H9 (cell line): Measurements from ENCODE around the gene USP13. TPM values are rescaled to one million over a fixed set of nuclear protein-coding genes. Genes with fewer than 3 reads are reported as not detected.

ENCODE experiments used
- DNase-seq: peaks from one replicate; pipeline ENCODE4 v3.0.0-alpha.2; 2017
- H2AFZ ChIP-seq: one replicate; pipeline ENCODE4 v1.6.1; 2013; ENCODE audit warnings: mild to moderate bottlenecking, low read length, control low read depth, moderate library complexity
- H2AK5ac ChIP-seq: 2 replicates; pipeline ENCODE4 v1.6.1; 2013; ENCODE audit warnings: low read length, control low read depth, mixed read lengths; ENCODE audit not compliant: insufficient read length
- H2BK120ac ChIP-seq: one replicate; pipeline ENCODE4 v1.6.1; 2013; ENCODE audit warnings: low read depth, mild to moderate bottlenecking, low read length, control low read depth, inconsistent platforms; ENCODE audit not compliant: poor library complexity, severe bottlenecking
- H2BK12ac ChIP-seq: 2 replicates; pipeline ENCODE4 v1.6.1; 2013; ENCODE audit warnings: low read length, control low read depth, mixed read lengths, low read depth; ENCODE audit not compliant: insufficient read length
- H2BK15ac ChIP-seq: 2 replicates; pipeline ENCODE4 v1.6.1; 2013; ENCODE audit warnings: low read depth, low read length, control low read depth
- H2BK20ac ChIP-seq: one replicate; pipeline ENCODE4 v1.6.1; 2013; ENCODE audit warnings: low read depth, mild to moderate bottlenecking, low read length, control low read depth, inconsistent platforms; ENCODE audit not compliant: poor library complexity, severe bottlenecking
- H2BK5ac ChIP-seq: 2 replicates; pipeline ENCODE4 v1.6.1; 2013; ENCODE audit warnings: low read length, control low read depth, mixed read lengths; ENCODE audit not compliant: insufficient read length
- H3K14ac ChIP-seq: 2 replicates; pipeline ENCODE4 v1.6.1; 2013; ENCODE audit warnings: low read length, control low read depth; ENCODE audit not compliant: insufficient read depth
- H3K18ac ChIP-seq: 2 replicates; pipeline ENCODE4 v1.6.1; 2013; ENCODE audit warnings: low read depth, mild to moderate bottlenecking, mixed read lengths, low read length, control low read depth; ENCODE audit not compliant: insufficient read length
- H3K23ac ChIP-seq: 2 replicates; pipeline ENCODE4 v1.6.1; 2013; ENCODE audit warnings: low read length, control low read depth, mixed read lengths, low read depth; ENCODE audit not compliant: insufficient read length
- H3K23me2 ChIP-seq: 2 replicates; pipeline ENCODE4 v1.6.1; 2013; ENCODE audit warnings: low read depth, mild to moderate bottlenecking, mixed read lengths, low read length, control low read depth; ENCODE audit not compliant: insufficient read length, poor library complexity, severe bottlenecking
- H3K27ac ChIP-seq: 2 replicates; pipeline ENCODE4 v1.5.1; 2013; ENCODE audit warnings: low read length, control low read depth, mixed read lengths, low read depth; ENCODE audit not compliant: insufficient read length
- H3K27me3 ChIP-seq: 2 replicates; pipeline ENCODE4 v1.6.1; 2013; ENCODE audit warnings: low read length, control low read depth, inconsistent platforms; ENCODE audit not compliant: insufficient read depth
- H3K4ac ChIP-seq: 2 replicates; pipeline ENCODE4 v1.6.1; 2013; ENCODE audit warnings: low read depth, mild to moderate bottlenecking, control low read depth, inconsistent platforms, low read length, moderate library complexity
- H3K4me1 ChIP-seq: 2 replicates; pipeline ENCODE4 v1.6.1; 2013; ENCODE audit warnings: low read length, control low read depth, inconsistent platforms; ENCODE audit not compliant: insufficient read depth
- H3K4me2 ChIP-seq: 2 replicates; pipeline ENCODE4 v1.6.1; 2013; ENCODE audit warnings: low read length, control low read depth, mixed read lengths; ENCODE audit not compliant: insufficient read length, insufficient read depth
- H3K56ac ChIP-seq: 2 replicates; pipeline ENCODE4 v1.6.1; 2013; ENCODE audit warnings: low read depth, mild to moderate bottlenecking, mixed read lengths, low read length, control low read depth; ENCODE audit not compliant: insufficient read length
- H3K79me1 ChIP-seq: 2 replicates; pipeline ENCODE4 v1.6.1; 2013; ENCODE audit warnings: low read depth, mild to moderate bottlenecking, moderate library complexity, low read length, control low read depth, inconsistent platforms; ENCODE audit not compliant: insufficient read depth, poor library complexity, severe bottlenecking
- H3K79me2 ChIP-seq: 2 replicates; pipeline ENCODE4 v1.6.1; 2013; ENCODE audit warnings: low read length, control low read depth, inconsistent platforms; ENCODE audit not compliant: insufficient read depth
- H3K9ac ChIP-seq: 2 replicates; pipeline ENCODE4 v1.6.1; 2013; ENCODE audit warnings: low read length, control low read depth, mixed read lengths; ENCODE audit not compliant: insufficient read length; ENCODE audit errors: extremely low read depth
- H3K9me3 ChIP-seq: one replicate; pipeline ENCODE4 v1.6.1; 2013; ENCODE audit warnings: low read depth, low read length, inconsistent platforms; ENCODE audit not compliant: control insufficient read depth
- H3T11ph ChIP-seq: one replicate; pipeline ENCODE4 v1.6.1; 2013; ENCODE audit warnings: mild to moderate bottlenecking, low read length, control low read depth, inconsistent platforms
- H4K20me1 ChIP-seq: one replicate; pipeline ENCODE4 v1.6.1; 2013; ENCODE audit not compliant: control insufficient read depth, insufficient read length, insufficient read depth
- H4K5ac ChIP-seq: 2 replicates; pipeline ENCODE4 v1.6.1; 2013; ENCODE audit warnings: low read depth, mild to moderate bottlenecking, mixed read lengths, low read length, control low read depth; ENCODE audit not compliant: insufficient read length
- H4K8ac ChIP-seq: replicated peaks from 2 replicates; pipeline ENCODE4 v1.6.1; 2013; ENCODE audit warnings: low read length, control low read depth, mixed read lengths, low read depth; ENCODE audit not compliant: insufficient read length
- H4K91ac ChIP-seq: 2 replicates; pipeline ENCODE4 v1.6.1; 2013; ENCODE audit warnings: low read depth, mild to moderate bottlenecking, moderate library complexity, mixed read lengths, low read length, control low read depth; ENCODE audit not compliant: insufficient read length
- H3K27ac Mint-ChIP-seq, 3 experiments: 2 replicates in 2 of 3; 3 replicates in 1 of 3; pipeline ENCODE4 v1.8.0; 2020 to 2021; ENCODE audit warnings: mixed read lengths in 3 of 3, mild to moderate bottlenecking in 1 of 3, moderate library complexity in 1 of 3
- H3K27me3 Mint-ChIP-seq: 2 replicates; pipeline ENCODE4 v1.8.0; 2021; ENCODE audit warnings: low read depth, mild to moderate bottlenecking, moderate library complexity, mixed read lengths
- H3K36me3 Mint-ChIP-seq, 3 experiments: 2 replicates in 2 of 3; 3 replicates in 1 of 3; pipeline ENCODE4 v1.8.0; 2020 to 2021; ENCODE audit warnings: low read depth in 3 of 3, mixed read lengths in 3 of 3; ENCODE audit not compliant: insufficient read depth in 1 of 3
- H3K4me1 Mint-ChIP-seq, 2 experiments: 2 replicates each; pipeline ENCODE4 v1.8.0; 2020; ENCODE audit warnings: mixed read lengths in 2 of 2
- H3K4me3 Mint-ChIP-seq, 2 experiments: 2 replicates in 1 of 2; 3 replicates in 1 of 2; pipeline ENCODE4 v1.8.0; 2020 to 2021; ENCODE audit warnings: mild to moderate bottlenecking in 2 of 2, mixed read lengths in 2 of 2, moderate library complexity in 1 of 2
- H3K9me3 Mint-ChIP-seq, 2 experiments: 2 replicates in 1 of 2; 3 replicates in 1 of 2; pipeline ENCODE4 v1.8.0; 2020; ENCODE audit warnings: mild to moderate bottlenecking in 2 of 2, mixed read lengths in 2 of 2, moderate library complexity in 1 of 2
- CTCF ChIP-seq: fragments of 200-600 bp; sonication (generic); conservative IDR thresholded peaks from 3 replicates; pipeline ENCODE4 v1.8.0; 2021; ENCODE audit warnings: antibody characterized with exemption, mild to moderate bottlenecking
- WGBS: extraction: QIAGEN DNeasy Blood & Tissue Kit; methylation state at CpG from one replicate; pipeline ENCODE4 v1.1.7; 2013; ENCODE audit warnings: missing lambda C conversion rate, low lambda C conversion rate, mixed read lengths; ENCODE audit not compliant: insufficient read length; ENCODE audit errors: extremely low coverage; 5-methylcytosine and 5-hydroxymethylcytosine counted together
- total RNA-seq: library from RNA; stranded (reverse); gene quantifications from 2 replicates; pipeline ENCODE4 v1.2.1, GENCODE V29; 2021

USP13 gene
- total RNA-seq, 1 experiment from 2014 or later = 26.7 TPM

- peaks cover 20 to 22% of the 10 kb centered on the region in 2 experiments for H3K4me1 Mint-ChIP-seq
- Histone ChIP-seq H2AFZ (no peak overlapping the region), H3K27ac (no peak overlapping the region), H3K9ac (no peak overlapping the region), H4K8ac (no peak overlapping the region), H2AK5ac (no peak overlapping the region), H2BK5ac (no peak overlapping the region), H3K4me2 (no peak overlapping the region), H3K79me2 (peaks cover 6% of the 10 kb centered on the region; the same call in 1 of the 2 replicates), H2BK120ac (no peak overlapping the region), H4K5ac (no peak overlapping the region), H3T11ph (no peak overlapping the region), H2BK12ac (no peak overlapping the region), H3K23me2 (no peaks in the 10 kb centered on the region), H3K79me1 (no peaks in the 10 kb centered on the region), H3K14ac (no peak overlapping the region), H4K20me1 (no peaks in the 10 kb centered on the region), H3K27me3 (no peaks in the 10 kb centered on the region), H3K18ac (no peak overlapping the region), H2BK20ac (no peak overlapping the region), H3K56ac (no peak overlapping the region), H3K4ac (no peak overlapping the region), H3K9me3 (no peaks in the 10 kb centered on the region), H2BK15ac (no peak overlapping the region), H3K4me1 (peaks cover 2% of the 10 kb centered on the region), H4K91ac (no peak overlapping the region), H3K23ac (no peak overlapping the region)
- TF ChIP-seq CTCF = no peak
- H3K27ac Mint-ChIP-seq = peak overlapping the region in 1 of 3 experiments; percentile 18; a peak in 1 of 7 replicates
- H3K9me3 Mint-ChIP-seq = no peaks in the 10 kb centered on the region
- DNase-seq = no peak
- peaks cover 0 to 3% (median 0%) of the 10 kb centered on the region in 3 experiments; a peak in 2 of 7 replicates for H3K36me3 Mint-ChIP-seq
- WGBS = no CpG with 5 or more reads among the region's 5 CpGs
- H3K27me3 Mint-ChIP-seq = no peaks in the 10 kb centered on the region
- H3K4me3 Mint-ChIP-seq = no peak overlapping the region
Observed at GRCh38 chr3:179676081-179676480, 23.2 kb downstream of the USP13 start.
